SJSA1 (cell line): ENCODE data around the gene EPAS1. TPM values are rescaled to one million over a fixed set of nuclear protein-coding genes. Genes with fewer than 3 reads are reported as not detected.

Experiments
- DNase-seq, 2 experiments: peaks; one replicate each; pipeline ENCODE4 v3.0.0-alpha.2; 2015 to 2020; ENCODE audit warnings: low spot score in 2 of 2, low read depth in 1 of 2
- H3K27ac ChIP-seq: fragments of 250-450 bp; sonication (Bioruptor Pico); 2 replicates; pipeline ENCODE4 v1.5.1; 2020; ENCODE audit warnings: mild to moderate bottlenecking, moderate library complexity
- H3K27me3 ChIP-seq: fragments of 250-450 bp; sonication (Bioruptor Pico); replicated peaks from 2 replicates; pipeline ENCODE4 v1.5.1; 2020; ENCODE audit warnings: mild to moderate bottlenecking, moderate library complexity
- H3K36me3 ChIP-seq: fragments of 250-450 bp; sonication (Bioruptor Pico); 2 replicates; pipeline ENCODE4 v1.5.1; 2020; ENCODE audit warnings: mild to moderate bottlenecking
- H3K4me1 ChIP-seq: fragments of 250-450 bp; sonication (Bioruptor Pico); replicated peaks from 2 replicates; pipeline ENCODE4 v1.6.1; 2021; ENCODE audit warnings: mild to moderate bottlenecking
- H3K4me3 ChIP-seq: fragments of 250-450 bp; sonication (Bioruptor Pico); 2 replicates; pipeline ENCODE4 v1.5.1; 2020; ENCODE audit warnings: mild to moderate bottlenecking
- H3K9me3 ChIP-seq: fragments of 250-450 bp; sonication (Bioruptor Pico); replicated peaks from 2 replicates; pipeline ENCODE4 v1.5.1; 2020; ENCODE audit warnings: mild to moderate bottlenecking
- total RNA-seq: library from RNA; depleted of rRNA; stranded (reverse); fragments of >200 nt; shearing (Covaris generic); gene quantifications from 2 replicates; pipeline ENCODE4 v1.2.3, GENCODE V29; 2014

EPAS1 gene
- total RNA-seq, 1 experiment from 2014 or later = 12.9 TPM

- Histone ChIP-seq H3K9me3 (no peaks in the 10 kb centered on the region), H3K4me1 (peaks cover 30% of the 10 kb centered on the region), H3K27ac (no peak overlapping the region), H3K36me3 (no peaks in the 10 kb centered on the region), H3K4me3 (no peak overlapping the region), H3K27me3 (no peaks in the 10 kb centered on the region)
- DNase-seq = no peak
Measured at GRCh38 chr2:46337208-46337994, 40.2 kb downstream of the EPAS1 start.

GRCh38 chr2:46338674-46339073, 41.5 kb downstream of the EPAS1 start:
- Histone ChIP-seq H3K9me3 (no peaks in the 10 kb centered on the region), H3K4me1 (peaks cover 29% of the 10 kb centered on the region), H3K27ac (no peak overlapping the region), H3K36me3 (no peaks in the 10 kb centered on the region), H3K4me3 (no peak overlapping the region), H3K27me3 (no peaks in the 10 kb centered on the region)
- DNase-seq = no peak

- Histone ChIP-seq H3K9me3 (no peaks in the 10 kb centered on the region), H3K4me3 (no peak overlapping the region), H3K4me1 (peaks cover 24% of the 10 kb centered on the region), H3K36me3 (no peaks in the 10 kb centered on the region), H3K27ac (no peak overlapping the region), H3K27me3 (no peaks in the 10 kb centered on the region)
- no peak for DNase-seq
Measured at GRCh38 chr2:46339200-46339599, 42.0 kb downstream of the EPAS1 start.

GRCh38 chr2:46339676-46340459, 42.7 kb downstream of the EPAS1 start:
- Histone ChIP-seq H3K27ac (no peak overlapping the region), H3K36me3 (no peaks in the 10 kb centered on the region), H3K9me3 (no peaks in the 10 kb centered on the region), H3K27me3 (no peaks in the 10 kb centered on the region), H3K4me3 (no peak overlapping the region), H3K4me1 (peaks cover 17% of the 10 kb centered on the region)
- DNase-seq = no peak

GRCh38 chr2:46340740-46341420, 43.7 kb downstream of the EPAS1 start:
- Histone ChIP-seq H3K9me3 (no peaks in the 10 kb centered on the region), H3K4me3 (no peak overlapping the region), H3K4me1 (peaks cover 7% of the 10 kb centered on the region), H3K27ac (no peak overlapping the region), H3K36me3 (no peaks in the 10 kb centered on the region), H3K27me3 (no peaks in the 10 kb centered on the region)
- no peak for DNase-seq

GRCh38 chr2:46342566-46343315, 45.5 kb downstream of the EPAS1 start:
- no peaks in the 10 kb centered on the region for H3K27me3 ChIP-seq
- H3K4me1 ChIP-seq = no peaks in the 10 kb centered on the region
- no peaks in the 10 kb centered on the region for H3K9me3 ChIP-seq
- no peak overlapping the region for H3K27ac ChIP-seq
- DNase-seq = no peak
- H3K4me3 ChIP-seq = no peak overlapping the region
- no peaks in the 10 kb centered on the region for H3K36me3 ChIP-seq

GRCh38 chr2:46344706-46345105, 47.5 kb downstream of the EPAS1 start:
- no peaks in the 10 kb centered on the region for H3K9me3 ChIP-seq
- no peak overlapping the region for H3K27ac ChIP-seq
- DNase-seq = no peak
- H3K4me1 ChIP-seq = no peaks in the 10 kb centered on the region
- H3K27me3 ChIP-seq = no peaks in the 10 kb centered on the region
- H3K36me3 ChIP-seq = no peaks in the 10 kb centered on the region
- H3K4me3 ChIP-seq = no peak overlapping the region

- Histone ChIP-seq H3K4me3 (no peak overlapping the region), H3K4me1 (no peaks in the 10 kb centered on the region), H3K27me3 (no peaks in the 10 kb centered on the region), H3K36me3 (no peaks in the 10 kb centered on the region), H3K27ac (no peak overlapping the region), H3K9me3 (no peaks in the 10 kb centered on the region)
- no peak for DNase-seq
Measured at GRCh38 chr2:46345775-46346174, 48.6 kb downstream of the EPAS1 start.

- H3K27me3 ChIP-seq = no peaks in the 10 kb centered on the region
- no peak overlapping the region for H3K27ac ChIP-seq
- H3K4me1 ChIP-seq = no peaks in the 10 kb centered on the region
- H3K36me3 ChIP-seq = no peaks in the 10 kb centered on the region
- H3K9me3 ChIP-seq = no peaks in the 10 kb centered on the region
- DNase-seq = no peak
- no peak overlapping the region for H3K4me3 ChIP-seq
Measured at GRCh38 chr2:46346719-46347118, 49.5 kb downstream of the EPAS1 start.

- no peaks in the 10 kb centered on the region for H3K27me3 ChIP-seq
- H3K4me3 ChIP-seq = no peak overlapping the region
- H3K9me3 ChIP-seq = no peaks in the 10 kb centered on the region
- H3K27ac ChIP-seq = no peak overlapping the region
- 0 out of 2 replicates have a peak, but pooled peaks cover 3% of the 10 kb centered on the region for H3K36me3 ChIP-seq
- no peaks in the 10 kb centered on the region for H3K4me1 ChIP-seq
- no peak for DNase-seq
Measured at GRCh38 chr2:46347648-46348280, 50.6 kb downstream of the EPAS1 start.

GRCh38 chr2:46349115-46349547, 51.9 kb downstream of the EPAS1 start:
- H3K27ac ChIP-seq = no peak overlapping the region
- no peaks in the 10 kb centered on the region for H3K4me1 ChIP-seq
- H3K9me3 ChIP-seq = no peaks in the 10 kb centered on the region
- H3K27me3 ChIP-seq = no peaks in the 10 kb centered on the region
- no peak overlapping the region for H3K4me3 ChIP-seq
- no peak for DNase-seq
- 0 out of 2 replicates have a peak, but pooled peaks cover 3% of the 10 kb centered on the region for H3K36me3 ChIP-seq

GRCh38 chr2:46350029-46350689, 53.0 kb downstream of the EPAS1 start:
- no peak for DNase-seq
- H3K36me3 ChIP-seq = 0 out of 2 replicates have a peak, but pooled peaks cover 3% of the 10 kb centered on the region
- no peaks in the 10 kb centered on the region for H3K27me3 ChIP-seq
- H3K9me3 ChIP-seq = no peaks in the 10 kb centered on the region
- no peak overlapping the region for H3K4me3 ChIP-seq
- no peak overlapping the region for H3K27ac ChIP-seq
- no peaks in the 10 kb centered on the region for H3K4me1 ChIP-seq
